Fibroblast of skin of right quadriceps (primary cell): ENCODE results near the gene IQGAP3.

Experiments used
- DNase-seq: peaks from one replicate; pipeline ENCODE4 v3.0.0-alpha.2; 2013

The IQGAP3 gene

GRCh38 chr1:156494309-156494895 is 78.0 kb downstream of the IQGAP3 start:
- no peak for DNase-seq

- DNase-seq = no peak
Measured at GRCh38 chr1:156493742-156494141, 78.6 kb downstream of the IQGAP3 start.

- no peak for DNase-seq
Measured at GRCh38 chr1:156493154-156493631, 79.2 kb downstream of the IQGAP3 start.

DNA sequence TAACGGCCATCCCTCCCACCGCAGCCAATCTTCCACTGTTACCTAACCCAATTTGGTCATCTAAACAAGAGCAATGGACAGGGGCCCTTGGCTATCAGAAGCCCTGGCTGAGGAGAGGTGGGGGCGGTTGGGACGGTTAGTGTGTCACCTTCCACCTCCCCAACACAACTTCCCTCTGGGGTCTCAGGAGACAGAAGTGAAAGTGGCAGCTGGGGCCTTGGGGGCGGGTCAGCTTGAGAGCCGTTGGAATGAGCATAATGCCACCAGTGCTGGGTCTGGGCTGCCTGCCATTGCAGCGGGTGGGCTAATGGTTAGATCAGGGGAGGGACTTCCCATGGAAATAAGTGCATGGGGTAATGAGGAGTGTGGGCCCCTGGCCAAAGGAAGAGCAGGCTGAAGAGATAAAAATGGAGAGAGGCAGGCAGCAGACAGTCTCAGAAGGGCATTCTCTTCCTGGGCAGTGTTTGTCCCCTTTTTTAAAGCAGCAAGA is 79.7 kb downstream of the IQGAP3 start:
- DNase-seq = no peak

- no peak for DNase-seq
Measured at GRCh38 chr1:156492013-156492590, 80.3 kb downstream of the IQGAP3 start.

DNA sequence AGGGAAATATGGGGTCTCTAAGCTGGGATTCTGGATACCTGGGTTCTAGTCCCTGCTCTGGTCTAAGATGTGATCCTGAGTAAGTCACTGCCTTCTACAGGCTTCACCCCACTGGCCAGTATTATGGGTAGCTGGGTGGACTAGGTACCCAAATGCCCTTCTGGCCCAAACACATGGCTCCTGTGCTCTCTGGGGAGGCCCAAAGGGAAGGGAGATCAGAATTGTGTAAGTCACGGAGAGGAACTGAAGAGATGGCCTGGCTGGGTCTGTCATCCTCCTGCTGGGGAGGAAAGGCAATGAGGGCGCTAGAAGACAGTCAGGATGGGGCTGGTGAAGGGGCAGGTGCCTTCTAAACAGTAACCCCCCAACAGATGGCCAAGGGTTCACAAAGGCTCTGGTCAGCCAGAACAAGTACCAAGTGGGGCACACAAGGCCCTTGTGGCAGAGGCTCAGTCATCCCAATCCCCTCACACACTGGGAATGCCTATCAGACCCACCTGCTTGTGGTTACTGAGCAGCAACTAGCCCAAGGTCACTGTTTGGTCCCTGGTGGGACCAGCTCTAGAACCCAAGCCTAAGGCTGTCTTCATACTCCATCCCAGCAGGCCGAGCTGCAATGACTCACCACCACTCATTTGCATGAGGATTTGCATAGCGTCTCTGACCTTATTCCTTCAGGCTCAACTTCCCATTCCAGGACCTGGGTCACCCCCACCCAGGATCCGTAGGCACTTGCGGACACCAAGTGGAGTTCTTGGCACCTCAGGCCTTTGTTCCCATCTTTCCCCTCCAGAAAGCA is 81.0 kb downstream of the IQGAP3 start:
- DNase-seq = no peak

DNA sequence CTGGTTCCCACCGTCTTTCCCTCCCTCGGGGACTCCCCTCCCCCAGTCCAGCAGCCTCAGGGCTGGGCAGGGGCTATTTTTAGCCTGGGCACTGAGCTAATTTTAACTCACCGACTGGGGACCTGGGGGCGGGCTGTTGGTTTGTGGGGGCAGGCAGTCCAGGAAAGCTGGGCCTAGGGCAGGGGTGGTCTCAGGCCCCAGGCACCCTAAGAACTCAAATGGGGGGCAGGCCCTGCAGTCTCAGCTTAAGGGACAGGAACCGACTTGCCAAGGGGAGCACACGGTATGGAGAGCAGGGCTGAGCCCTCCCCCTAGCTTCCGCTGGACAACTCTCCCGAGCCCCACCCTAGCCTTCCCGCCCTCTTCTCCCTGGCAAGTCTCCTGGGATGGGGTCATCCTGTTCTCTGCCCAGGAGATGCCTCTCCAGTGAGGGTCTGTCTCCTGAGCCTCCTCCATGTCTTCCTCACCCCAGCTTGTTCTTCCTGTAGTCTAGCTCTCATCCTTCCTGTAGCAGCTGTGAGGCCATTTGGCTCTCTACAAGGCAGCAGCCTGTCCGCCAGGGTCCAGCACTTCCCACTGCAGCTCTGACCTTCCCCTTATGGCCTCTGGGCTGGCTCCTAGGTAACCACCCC is 81.8 kb downstream of the IQGAP3 start:
- DNase-seq = peak; percentile 38

DNA sequence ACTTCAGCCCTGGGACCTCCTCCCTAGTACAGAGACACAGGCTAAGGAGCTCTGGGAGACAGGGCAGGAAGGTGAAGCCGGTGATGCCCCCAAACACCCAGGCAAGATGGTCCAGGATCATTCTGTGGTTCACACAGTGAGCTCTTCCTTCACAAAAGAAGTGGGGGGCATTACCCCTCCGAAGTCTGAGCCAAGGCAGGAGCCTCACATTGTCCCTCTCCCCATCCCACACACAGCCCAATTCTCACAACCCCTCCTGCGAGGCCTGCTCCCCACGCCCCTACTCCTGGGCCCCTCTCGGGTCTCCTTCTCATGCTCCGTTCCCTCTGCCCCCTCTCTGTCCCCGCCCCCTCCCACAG is 82.5 kb downstream of the IQGAP3 start:
- no peak for DNase-seq

GRCh38 chr1:156489166-156489934 is 83.0 kb downstream of the IQGAP3 start:
- no peak for DNase-seq

DNA sequence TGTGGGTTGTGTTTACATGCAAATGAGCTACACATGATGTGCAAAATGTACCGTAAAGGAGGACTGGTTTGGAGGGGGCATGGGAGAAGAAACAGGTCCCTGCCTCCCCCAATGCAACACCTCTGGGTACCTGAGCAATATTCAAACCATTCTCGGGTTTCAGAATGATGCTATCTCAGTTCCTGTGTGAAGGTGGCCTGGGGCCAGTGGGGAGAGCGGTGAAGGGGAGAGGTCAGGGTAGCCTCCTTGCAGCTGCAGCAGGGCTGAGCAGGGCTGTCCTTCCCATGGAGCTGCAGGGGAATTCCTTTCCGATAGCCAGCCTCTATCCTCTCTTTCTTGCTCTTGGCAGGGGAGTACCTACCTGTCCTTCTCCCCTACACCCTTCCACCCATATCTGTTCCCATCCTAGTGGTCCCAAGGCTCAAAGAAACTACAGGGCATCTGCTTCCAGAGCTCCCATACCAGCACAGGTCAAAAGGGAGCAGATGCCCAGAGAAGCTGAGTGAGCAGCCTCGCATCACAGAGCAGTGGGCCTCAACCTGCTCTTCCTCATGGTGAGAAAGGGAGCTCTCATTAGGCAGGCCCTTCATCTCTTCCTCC is 83.7 kb downstream of the IQGAP3 start:
- DNase-seq = no peak

DNA sequence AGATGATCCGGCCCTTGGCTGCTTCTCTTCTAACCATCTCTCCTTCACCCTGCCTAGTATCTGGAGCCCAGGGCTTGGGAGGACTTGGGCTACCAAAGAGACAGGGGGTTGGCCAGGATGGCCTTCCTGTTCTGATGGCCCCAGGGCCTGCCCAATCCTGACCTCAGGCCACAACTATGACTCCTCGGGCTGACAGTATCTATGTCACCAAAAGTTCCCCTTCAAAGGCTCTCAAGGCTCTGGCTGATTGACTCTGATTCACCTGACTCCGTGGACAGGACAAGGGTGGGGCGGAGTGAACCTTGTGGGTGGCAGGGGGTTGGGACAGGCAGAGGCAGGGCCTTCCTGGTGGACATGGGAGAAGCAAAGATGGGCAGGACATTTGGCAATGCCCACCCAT is 84.5 kb downstream of the IQGAP3 start:
- no peak for DNase-seq

DNA sequence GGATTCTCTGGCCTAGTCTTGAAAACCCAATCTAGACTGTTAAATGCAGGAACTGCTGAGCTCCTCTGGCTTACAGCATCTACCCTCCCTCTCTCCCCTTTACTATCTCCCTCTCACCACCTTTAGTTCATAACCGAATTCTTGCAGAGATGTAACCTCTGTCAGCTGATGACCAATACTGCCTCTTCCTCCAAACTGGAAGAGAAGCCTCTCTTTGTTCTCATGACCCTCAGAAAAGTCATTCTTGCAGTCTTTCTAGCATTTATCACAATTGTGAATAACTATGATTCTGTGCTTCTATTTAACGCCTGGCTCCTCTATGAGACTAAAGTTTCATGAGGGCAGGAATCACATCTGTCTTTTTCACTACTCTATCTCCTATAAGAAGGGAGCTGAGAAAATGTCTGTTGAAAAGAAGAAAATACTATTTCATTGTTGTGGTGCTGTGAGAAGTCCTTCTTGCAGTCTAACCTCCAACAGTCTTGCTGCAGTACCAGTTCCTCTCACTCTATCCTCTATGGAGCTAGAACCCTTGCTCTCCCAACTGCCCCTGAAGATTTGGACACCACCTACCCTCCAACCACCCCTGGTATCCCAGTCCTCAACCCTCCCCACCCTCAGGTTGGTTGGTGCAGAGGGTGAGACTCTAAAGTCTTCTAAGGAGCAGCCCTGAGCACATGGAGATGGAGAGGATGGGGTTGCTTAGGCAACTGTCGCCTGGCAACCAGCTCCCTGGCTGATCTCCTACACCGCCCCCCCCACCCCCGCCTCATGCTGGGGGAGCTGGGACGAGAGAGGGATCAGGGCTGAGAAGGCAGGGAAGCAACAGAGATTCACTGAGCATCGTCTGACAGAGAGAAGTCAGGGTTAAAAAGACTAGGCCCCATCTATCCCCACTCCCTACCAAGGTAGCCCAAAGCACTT is 85.7 kb downstream of the IQGAP3 start:
- DNase-seq = no peak

GRCh38 chr1:156485984-156486383 is 86.4 kb downstream of the IQGAP3 start:
- no peak for DNase-seq

- DNase-seq = no peak
Measured at GRCh38 chr1:156484480-156485058, 87.8 kb downstream of the IQGAP3 start.

- DNase-seq = no peak
Measured at GRCh38 chr1:156483397-156483796, 89.0 kb downstream of the IQGAP3 start.

DNA sequence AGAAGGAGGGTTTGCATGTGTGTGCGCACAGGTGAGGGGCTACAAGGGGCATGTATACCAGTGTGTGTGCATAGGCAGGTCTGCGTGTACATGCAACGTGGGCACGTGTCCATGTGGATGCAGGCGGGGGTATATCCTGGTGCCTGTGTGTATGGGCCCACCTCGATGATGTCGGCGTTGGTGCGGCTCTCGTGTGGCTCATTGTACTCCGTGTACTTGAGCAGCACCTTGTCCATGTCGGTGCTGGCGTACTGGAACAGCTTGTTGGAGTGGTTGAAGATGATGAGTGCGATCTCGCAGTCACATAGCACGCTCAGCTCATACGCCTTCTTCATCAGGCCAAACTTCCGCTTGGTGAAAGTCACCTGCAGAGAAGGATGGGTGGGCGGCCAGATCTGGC is 90.1 kb downstream of the IQGAP3 start:
- DNase-seq = no peak

- DNase-seq = no peak
Measured at GRCh38 chr1:156481527-156481926, 90.8 kb downstream of the IQGAP3 start.

- peak; percentile 53 for DNase-seq
Measured at GRCh38 chr1:156480411-156481192, 91.8 kb downstream of the IQGAP3 start.

- DNase-seq = no peak
Measured at GRCh38 chr1:156480016-156480370, 92.4 kb downstream of the IQGAP3 start.
